Ishikawa (cell line): ENCODE results near the gene PIWIL1.

Source experiments
- CEBPB ChIP-seq: IDR thresholded peaks from 2 replicates; pipeline ENCODE4 v1.6.1; 2012
- CREB1 ChIP-seq: IDR thresholded peaks from 2 replicates; pipeline ENCODE4 v1.6.1; 2012; ENCODE audit warnings: low read depth
- EGR1 ChIP-seq: IDR thresholded peaks from 2 replicates; pipeline ENCODE4 v1.6.1; 2012
- EP300 ChIP-seq: IDR thresholded peaks from 2 replicates; pipeline ENCODE4 v1.6.1; 2012; ENCODE audit warnings: borderline replicate concordance
- FOXM1 ChIP-seq: IDR thresholded peaks from 2 replicates; pipeline ENCODE4 v1.6.1; 2012; ENCODE audit warnings: low read depth, borderline replicate concordance
- NFIC ChIP-seq: IDR thresholded peaks from 2 replicates; pipeline ENCODE4 v1.6.1; 2012
- RAD21 ChIP-seq: IDR thresholded peaks from 2 replicates; pipeline ENCODE4 v1.6.1; 2012; ENCODE audit warnings: low read depth
- TAF1 ChIP-seq: IDR thresholded peaks from 2 replicates; pipeline ENCODE4 v1.6.1; 2012; ENCODE audit warnings: low read depth, mild to moderate bottlenecking
- TCF12 ChIP-seq: IDR thresholded peaks from 2 replicates; pipeline ENCODE4 v1.6.1; 2012; ENCODE audit warnings: low read depth
- TEAD4 ChIP-seq: IDR thresholded peaks from 2 replicates; pipeline ENCODE4 v1.6.1; 2012
- USF1 ChIP-seq: IDR thresholded peaks from 2 replicates; pipeline ENCODE4 v1.6.1; 2012
- YY1 ChIP-seq: IDR thresholded peaks from 2 replicates; pipeline ENCODE4 v1.6.1; 2012; ENCODE audit warnings: low read depth
- ZBTB7A ChIP-seq: IDR thresholded peaks from 2 replicates; pipeline ENCODE4 v1.6.1; 2012; ENCODE audit warnings: low read depth
- TF ChIP-seq, protein P1 (sequence below): IDR thresholded peaks from 2 replicates; pipeline ENCODE4 v1.6.1; 2012
- TF ChIP-seq, protein P2 (sequence below): IDR thresholded peaks from 2 replicates; pipeline ENCODE4 v1.6.1; 2012; ENCODE audit warnings: low read depth, mild to moderate bottlenecking

The PIWIL1 gene

DNA sequence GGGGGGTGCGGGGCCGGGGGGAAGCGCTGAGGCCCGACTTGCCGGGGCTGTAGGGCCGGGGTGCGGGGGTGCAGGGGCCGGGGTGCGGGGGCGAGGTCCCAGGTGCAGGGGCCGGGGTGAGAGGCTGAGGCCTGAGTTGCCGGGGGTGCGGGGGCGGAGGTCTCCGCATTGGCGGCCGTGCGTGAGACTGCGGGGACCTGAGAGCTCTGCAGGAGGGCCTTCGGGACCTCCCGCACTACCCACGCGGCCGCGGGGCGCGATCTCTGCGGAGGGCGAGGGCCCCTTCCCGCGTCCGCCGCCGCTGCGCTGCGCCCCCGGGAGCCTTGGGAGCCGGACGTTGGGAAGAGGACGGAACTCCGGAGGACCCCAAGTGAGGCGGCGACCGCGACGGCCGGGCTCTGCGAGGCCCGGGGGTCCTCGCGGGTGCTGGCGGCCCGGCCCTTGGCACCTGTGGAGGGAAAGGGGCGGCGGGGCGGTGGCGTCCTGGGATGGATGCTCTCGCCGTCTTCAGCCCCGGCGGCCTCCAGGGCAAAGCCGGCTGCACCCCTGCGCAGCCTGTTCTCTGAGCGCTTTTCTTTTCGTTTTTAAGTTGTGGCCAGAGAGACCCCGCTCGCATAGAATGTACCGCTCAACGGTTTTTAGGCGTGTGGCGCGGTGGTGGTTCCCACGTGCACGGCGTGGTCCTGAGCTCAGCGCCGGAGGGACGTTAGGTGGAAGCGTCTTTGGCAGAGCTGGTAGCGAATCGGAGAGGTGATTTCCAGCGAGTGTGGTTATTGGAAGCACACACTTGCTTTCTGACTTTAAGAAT lies 1.3 kb downstream of the PIWIL1 start:
- TF ChIP-seq YY1, result no peak
- TF ChIP-seq, protein P1, sequence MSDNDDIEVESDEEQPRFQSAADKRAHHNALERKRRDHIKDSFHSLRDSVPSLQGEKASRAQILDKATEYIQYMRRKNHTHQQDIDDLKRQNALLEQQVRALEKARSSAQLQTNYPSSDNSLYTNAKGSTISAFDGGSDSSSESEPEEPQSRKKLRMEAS, result no peak
- no peak for TF ChIP-seq RAD21
- no peak for TF ChIP-seq TCF12
- TF ChIP-seq CREB1, result no peak
- no peak for TF ChIP-seq USF1
- TF ChIP-seq FOXM1, result no peak
- TF ChIP-seq EGR1, result no peak
- no peak for TF ChIP-seq EP300
- TF ChIP-seq TAF1, result no peak
- TF ChIP-seq ZBTB7A, result no peak
- TF ChIP-seq, protein P2, sequence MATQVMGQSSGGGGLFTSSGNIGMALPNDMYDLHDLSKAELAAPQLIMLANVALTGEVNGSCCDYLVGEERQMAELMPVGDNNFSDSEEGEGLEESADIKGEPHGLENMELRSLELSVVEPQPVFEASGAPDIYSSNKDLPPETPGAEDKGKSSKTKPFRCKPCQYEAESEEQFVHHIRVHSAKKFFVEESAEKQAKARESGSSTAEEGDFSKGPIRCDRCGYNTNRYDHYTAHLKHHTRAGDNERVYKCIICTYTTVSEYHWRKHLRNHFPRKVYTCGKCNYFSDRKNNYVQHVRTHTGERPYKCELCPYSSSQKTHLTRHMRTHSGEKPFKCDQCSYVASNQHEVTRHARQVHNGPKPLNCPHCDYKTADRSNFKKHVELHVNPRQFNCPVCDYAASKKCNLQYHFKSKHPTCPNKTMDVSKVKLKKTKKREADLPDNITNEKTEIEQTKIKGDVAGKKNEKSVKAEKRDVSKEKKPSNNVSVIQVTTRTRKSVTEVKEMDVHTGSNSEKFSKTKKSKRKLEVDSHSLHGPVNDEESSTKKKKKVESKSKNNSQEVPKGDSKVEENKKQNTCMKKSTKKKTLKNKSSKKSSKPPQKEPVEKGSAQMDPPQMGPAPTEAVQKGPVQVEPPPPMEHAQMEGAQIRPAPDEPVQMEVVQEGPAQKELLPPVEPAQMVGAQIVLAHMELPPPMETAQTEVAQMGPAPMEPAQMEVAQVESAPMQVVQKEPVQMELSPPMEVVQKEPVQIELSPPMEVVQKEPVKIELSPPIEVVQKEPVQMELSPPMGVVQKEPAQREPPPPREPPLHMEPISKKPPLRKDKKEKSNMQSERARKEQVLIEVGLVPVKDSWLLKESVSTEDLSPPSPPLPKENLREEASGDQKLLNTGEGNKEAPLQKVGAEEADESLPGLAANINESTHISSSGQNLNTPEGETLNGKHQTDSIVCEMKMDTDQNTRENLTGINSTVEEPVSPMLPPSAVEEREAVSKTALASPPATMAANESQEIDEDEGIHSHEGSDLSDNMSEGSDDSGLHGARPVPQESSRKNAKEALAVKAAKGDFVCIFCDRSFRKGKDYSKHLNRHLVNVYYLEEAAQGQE, result no peak
- no peak for TF ChIP-seq NFIC
- TF ChIP-seq TEAD4, result no peak
- TF ChIP-seq CEBPB, result no peak

- TF ChIP-seq YY1, result no peak
- TF ChIP-seq FOXM1, result no peak
- TF ChIP-seq, protein P1, result no peak
- no peak for TF ChIP-seq RAD21
- TF ChIP-seq, protein P2, result no peak
- no peak for TF ChIP-seq EP300
- TF ChIP-seq NFIC, result no peak
Measured at GRCh38 chr12:130339951-130340350, 2.3 kb downstream of the PIWIL1 start.

- TF ChIP-seq TAF1 (no peak), ZBTB7A (no peak), FOXM1 (no peak), CEBPB (no peak), YY1 (no peak), TEAD4 (no peak), RAD21 (no peak)
Measured at GRCh38 chr12:130342442-130342841, 4.8 kb downstream of the PIWIL1 start.

GRCh38 chr12:130342842-130343241 lies 5.2 kb downstream of the PIWIL1 start:
- TF ChIP-seq ZBTB7A, result no peak
- TF ChIP-seq TAF1, result no peak
- TF ChIP-seq, protein P2, result no peak
- no peak for TF ChIP-seq TCF12
- no peak for TF ChIP-seq TEAD4
- no peak for TF ChIP-seq EGR1
- TF ChIP-seq NFIC, result no peak
- TF ChIP-seq EP300, result no peak
- TF ChIP-seq USF1, result no peak
- TF ChIP-seq YY1, result no peak
- TF ChIP-seq, protein P1, result no peak
- no peak for TF ChIP-seq CREB1
